HG03196 (cell line): ENCODE measurements around the gene LTBP1.
"Not testable (repeated sequence)": the region's sequence is repeated elsewhere in the genome, so short reads cannot be mapped to it uniquely, and the experiment has no call there.

ENCODE experiments used
- ATAC-seq: cut with Tn5 transposase; IDR thresholded peaks from one replicate; pipeline ENCODE4 v1.9.1; 2021; ENCODE audit not compliant: unreplicated experiment

Gene LTBP1

DNA sequence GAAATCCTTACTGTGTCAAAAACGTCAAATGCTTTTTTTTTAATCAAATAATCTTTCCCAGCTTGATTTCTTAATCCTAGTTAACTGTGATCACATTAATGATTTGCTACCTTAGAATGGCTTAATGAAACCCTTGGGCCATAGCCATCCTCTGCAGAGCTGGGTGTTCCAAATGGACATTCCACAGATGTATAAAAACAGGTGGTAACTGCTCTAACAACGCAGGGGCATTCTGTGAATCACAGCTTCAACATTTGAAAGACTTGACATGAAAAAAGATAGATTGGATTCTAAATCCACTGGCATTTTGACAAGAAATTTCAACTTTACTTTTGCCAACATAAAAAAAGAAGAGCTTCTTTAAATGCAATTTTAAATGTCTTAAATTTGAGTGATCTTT lies 459.9 kb downstream of the LTBP1 start:
- ATAC-seq: no peak

DNA sequence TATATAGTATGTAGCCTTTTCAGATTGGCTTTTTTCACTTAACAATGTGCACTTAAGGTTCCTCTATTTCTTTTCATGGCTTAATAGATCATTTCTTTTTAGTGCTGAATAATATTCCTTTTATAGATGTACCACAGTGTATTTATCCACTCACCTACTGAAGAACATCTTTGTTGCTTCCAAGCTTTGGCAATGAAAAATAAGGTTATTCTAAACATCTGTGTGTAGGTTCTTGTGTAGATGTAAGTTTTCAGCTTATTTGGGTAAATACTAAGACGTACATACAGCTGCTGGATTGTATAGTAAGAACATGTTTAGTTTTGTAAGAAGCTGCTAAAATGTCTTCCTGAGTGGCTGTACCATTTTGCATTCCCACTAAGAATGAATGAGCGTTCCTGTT lies 461.4 kb downstream of the LTBP1 start:
- no peak for ATAC-seq

DNA sequence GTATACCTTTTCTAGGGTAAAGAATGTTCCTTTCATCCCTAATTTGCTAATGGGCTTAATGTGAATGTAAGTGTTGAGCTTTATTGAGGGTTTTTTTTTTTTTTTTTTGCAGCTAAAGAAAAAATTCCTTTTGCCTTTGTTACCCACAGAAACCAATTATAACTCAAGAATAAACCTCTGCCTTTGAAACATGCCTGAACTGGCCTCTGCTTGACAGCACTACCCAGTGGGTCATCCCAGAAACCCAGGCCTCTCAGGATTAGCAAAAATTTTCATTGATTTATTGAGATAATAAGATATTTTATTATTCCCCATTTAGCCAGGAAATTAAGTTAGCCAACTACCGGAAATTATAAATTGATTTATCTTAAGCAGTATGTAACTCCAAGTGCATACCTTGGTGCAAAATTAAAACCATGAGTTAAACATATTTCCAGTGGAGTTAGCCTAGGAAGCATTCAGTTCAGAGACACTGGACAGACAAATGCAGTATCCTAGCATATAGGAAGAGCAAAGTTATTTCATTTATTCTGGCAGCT lies 462.7 kb downstream of the LTBP1 start:
- ATAC-seq: no peak

DNA sequence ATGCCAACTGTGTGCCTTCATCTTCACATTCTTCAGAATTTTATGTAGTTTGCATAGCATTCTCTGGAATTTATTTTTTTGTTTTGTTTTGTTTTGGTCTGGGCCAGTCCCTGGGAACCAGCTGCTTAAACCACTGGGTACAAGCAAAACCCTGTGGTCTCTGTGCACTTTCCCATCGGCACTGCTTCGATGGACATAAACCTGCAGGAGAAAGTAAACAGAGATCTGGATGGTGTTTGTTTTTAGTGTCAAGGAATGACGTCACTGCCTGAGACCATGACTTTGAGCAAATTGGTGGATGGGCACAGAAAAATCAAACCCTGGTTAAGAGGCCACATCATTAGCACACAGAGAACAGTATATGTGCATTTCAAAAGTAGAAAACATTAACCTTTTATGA lies 465.0 kb downstream of the LTBP1 start:
- no peak for ATAC-seq

DNA sequence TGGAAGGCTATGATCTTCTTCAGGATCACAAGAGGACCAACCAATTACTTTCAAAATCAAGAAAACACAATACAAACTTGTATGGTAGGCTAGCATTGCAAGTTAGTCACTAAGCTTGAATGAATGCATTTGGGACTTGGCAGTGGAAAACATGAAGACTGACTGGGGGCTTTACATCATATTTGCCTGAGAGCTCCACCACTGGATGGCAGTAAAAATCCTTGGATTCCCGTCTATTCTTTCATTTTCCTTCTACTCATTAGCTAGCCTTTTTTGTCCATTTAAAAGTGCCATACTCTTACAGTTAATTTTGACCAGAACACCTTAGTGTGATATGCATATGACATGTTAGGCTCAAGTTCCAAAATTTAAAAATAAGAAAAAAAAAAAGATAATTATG lies 466.2 kb downstream of the LTBP1 start:
- no peak for ATAC-seq

DNA sequence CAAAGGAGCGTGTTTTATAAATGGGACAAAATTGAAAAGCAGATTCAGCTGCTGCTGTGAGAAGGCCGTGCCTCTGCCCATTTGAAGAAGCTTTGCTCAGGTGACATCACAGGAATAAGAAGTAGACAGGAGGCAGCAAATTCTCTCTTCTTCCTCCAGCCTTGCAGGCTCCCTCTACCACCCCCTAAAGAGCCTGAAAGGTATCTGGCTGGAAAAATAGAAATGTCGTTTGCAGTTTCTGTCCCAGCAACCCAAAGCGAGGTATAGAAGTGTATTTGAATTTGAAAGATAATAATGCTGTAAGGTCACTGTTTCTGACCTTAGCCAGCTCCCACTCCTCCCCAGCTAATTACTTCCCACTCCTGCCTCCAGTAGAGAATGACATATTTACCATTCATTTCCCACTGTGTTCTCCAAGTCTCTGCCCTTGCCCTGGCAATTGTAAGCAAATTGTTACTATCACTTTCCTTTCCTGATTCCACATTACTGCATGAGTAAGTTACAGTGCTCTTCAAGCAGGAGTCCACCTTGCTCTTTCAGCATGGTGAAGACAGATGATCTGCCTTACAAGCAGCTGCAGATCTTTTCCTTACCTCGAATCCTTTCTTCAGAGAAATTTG lies 472.9 kb downstream of the LTBP1 start:
- ATAC-seq: no peak

DNA sequence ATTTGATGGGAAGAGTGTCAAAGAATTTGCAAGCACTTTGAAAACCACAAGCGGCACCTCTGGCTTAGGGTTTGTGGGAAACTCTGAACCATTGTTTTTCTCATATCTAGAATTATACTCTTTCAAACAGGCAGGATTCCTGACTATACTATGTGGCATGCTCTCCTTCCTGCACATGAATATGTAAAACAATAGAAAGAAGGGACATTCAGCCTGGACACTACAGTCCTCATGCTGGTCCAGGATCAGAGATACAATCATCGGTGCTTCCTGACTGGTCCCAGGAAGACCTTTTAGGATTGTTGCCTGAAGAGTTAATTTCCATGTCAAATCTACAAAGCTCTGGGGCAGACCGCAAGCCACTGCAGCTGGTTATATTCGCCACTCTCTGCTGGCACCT lies 474.0 kb downstream of the LTBP1 start:
- ATAC-seq: no peak

DNA sequence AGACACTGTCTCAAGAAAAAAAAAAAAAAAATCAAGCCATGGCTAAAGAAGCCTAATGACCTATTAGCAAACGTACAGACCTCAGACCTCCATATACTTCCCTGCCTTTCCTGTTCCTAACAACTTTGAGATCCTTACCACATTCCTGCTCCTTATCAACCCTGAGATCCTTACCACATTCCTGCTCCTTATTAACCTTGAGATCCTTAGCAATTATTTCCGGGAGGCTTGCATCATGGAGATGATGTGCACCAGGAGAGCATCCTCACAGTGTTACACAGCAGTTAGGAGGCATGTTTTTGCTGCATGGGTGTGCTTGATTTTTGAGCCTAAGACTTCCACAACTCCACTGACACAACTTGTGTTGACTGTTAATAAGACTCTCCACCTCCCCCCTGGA lies 475.1 kb downstream of the LTBP1 start:
- ATAC-seq: no peak

DNA sequence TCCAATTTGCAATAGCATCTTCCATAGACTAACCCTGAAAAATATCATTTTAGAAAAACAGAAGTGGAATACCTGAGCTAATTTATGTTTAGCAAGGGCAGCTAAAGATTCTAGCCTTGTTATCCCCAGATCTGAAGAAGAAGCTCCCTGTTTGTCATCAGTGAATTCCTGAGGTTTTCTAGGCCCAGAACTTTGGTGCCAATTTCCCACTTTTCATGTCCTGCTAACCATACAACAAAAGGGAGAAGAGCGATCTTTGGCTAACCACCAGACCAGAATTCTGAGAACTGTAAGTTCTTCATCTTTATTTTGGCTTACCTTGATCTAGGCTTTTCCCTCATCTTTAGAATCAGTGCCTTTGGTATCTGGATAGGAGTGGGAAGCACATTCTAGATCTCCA lies 478.4 kb downstream of the LTBP1 start:
- no peak for ATAC-seq

DNA sequence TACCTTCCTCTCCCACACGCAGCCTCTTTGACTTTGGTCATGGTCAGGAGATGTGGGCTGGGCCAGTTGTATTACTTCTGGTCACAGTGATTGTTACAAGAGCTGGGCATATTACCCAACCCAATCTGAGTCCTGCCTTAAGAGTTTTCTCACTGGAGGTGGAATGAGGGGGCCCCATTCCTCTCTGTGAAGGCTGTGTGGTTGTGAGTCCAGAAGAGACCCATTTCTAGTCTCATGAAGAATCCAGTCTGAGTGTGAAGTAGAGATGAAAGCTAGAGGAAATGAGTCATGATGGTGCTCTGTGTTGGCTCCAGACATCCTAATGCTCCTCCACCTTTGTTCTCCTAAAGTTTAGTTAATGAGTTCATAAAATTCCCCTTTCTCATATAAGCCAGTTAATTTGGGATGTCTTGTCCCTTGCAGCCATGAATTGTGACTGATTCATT lies 478.9 kb downstream of the LTBP1 start:
- ATAC-seq: no peak

DNA sequence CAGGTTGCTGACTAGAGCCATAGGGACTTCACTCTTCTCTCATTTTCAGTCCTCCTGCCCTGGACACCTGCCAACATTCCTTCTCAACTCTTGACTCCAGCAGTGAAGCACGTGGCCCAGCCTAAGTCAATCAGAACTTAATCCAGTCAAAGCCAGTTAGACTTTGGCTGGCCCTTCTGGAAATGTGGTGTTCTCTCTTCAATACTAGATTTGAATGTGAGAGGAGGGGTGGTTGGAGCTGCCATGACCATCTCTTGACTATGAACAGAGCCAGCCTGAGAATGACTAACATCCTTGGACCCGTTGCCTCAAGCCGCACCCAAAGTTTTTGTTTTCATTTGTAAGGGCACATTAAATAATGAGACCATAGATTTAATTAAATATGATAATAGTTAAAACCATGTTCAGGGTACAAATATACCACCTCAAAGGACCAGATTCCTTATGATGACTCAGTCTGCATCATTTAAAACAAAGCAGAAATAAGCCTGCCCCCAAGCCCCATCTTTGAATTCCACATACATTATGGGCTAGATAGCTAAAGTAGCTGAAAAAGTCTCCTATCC lies 480.0 kb downstream of the LTBP1 start:
- ATAC-seq: no peak

DNA sequence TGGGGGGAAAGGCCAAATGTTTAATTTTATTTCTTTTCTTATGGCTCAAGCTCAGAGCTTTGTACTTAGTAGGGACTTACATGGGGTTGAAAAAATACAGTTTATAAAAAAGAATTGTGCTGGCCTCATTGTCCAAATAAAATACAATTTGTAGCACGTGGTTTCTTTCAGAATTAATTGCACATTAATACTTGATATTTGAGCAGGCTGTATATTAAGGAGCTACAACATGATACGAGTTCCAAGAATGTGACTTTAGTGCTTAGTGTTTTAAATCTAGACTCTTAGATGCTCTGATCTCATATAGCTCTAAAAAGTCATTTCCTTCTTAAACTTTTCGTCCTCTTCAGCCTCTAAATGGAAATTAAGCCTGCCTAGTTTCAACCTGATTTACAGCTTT lies 483.3 kb downstream of the LTBP1 start:
- no peak for ATAC-seq

DNA sequence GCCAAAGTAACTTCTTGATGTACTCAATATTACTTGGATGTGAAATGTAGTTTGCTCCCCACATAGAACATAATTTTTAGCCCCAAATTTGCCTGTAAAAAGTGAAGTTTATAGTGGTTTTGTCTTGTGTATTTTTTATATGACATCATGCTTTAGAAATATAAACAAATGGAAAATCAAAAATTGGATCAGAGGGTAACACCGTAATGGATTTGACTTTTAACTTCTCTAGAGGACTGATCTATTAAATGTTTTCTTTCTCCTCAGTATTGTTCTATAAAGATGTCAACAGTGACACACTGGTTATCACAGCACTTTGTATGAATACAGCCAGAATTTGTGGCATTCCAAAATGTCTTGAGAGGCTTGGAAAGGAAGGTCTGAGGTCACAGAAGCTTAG lies 484.1 kb downstream of the LTBP1 start:
- no peak for ATAC-seq

DNA sequence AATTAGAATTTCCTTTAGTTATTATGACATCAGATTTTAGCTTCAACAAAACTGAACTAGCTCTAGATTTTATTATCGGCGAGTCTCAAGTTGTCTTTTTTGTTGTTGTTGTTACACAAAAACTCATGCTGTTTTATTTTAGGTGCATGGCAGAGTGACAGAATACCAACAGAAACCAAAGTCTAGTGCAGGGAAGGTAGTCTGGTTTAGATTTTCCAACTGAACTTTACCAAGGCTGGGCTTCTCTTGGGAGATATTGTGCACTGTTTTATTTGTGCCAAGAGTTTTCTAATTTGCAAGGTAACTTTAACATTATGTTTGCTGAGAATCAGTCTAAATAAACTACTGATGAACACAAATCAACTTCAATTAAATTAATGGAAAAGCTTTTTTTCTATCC lies 486.1 kb downstream of the LTBP1 start:
- ATAC-seq: no peak

DNA sequence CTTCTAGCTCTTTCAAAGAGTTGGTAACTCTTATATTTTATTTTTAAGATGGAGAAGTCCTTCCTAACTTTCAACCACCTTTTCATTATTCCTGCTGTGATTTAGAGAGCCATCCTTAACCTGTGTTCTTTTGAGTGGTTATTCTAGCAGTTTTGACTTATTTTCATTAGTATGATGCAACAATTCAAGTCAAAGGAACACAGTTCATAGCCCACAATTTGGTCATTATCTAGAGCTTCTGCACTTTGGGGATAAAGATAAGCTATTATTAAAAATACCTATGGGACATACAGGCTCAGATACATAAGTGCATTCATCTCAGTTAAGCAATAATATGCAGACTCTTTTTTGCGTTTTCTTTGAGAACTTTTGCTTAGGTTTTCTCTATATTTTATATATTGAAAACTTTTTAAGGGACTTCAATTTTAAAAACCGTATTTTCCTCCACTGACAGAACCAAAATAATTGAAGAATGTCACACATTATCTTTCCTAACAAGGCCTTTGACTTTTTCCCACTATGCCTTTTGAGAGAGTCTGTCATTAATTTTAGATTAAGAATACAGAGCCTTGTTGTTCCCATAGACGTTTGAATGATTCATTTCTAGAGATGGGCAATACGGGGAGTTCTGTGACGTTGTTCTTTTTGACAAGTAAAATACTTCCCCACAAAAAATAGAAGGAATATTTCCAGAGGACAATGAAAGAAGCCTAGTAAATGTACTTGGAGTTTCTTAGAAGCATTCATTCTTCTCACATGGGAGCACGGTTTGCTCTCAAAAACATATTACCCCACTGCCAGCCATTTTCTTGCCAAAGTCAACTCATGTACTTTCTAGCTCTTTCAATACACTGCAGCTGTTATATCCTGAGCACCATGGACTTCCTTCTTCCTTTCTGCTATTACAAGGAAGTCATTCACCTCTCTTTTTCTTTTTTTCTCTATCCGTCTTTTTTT lies 486.8 kb downstream of the LTBP1 start:
- no peak for ATAC-seq

DNA sequence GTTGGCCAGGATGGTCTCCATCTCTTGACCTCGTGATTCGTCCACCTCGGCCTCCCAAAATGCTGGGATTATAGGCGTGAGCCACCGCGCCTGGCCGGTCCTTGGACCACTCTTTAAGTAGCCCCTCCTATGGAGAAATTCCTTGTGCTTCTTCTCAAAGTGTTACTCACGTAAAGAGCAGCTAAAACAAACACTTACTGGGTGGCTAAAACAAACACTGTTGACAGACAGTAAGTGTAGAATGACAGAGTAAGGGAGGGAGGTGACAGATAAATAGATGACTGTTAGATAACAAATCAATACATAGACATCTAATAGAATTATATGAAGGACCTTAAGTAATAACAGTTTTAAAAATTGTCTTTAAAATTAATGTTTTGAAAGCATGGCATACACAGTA lies 488.8 kb downstream of the LTBP1 start:
- no peak for ATAC-seq

DNA sequence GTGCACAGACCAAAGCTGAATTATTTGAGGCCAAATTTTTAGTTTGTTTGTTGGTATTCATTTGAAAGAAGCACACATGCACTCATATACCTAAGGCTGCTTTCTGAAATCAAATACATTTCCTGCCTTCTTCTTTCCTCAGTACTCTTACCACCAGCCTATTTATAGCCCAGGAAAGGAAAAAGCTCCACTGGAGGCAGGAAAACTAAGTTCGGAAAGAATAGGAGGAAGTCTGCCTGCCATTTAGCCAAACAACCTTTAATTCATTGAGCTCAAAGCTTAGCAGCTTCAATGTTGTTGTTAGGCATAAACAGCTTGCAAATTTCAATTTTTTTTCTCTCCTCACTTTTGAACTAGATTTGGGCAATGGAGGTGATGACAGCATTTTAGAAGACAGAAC lies 489.3 kb downstream of the LTBP1 start:
- ATAC-seq: no peak

DNA sequence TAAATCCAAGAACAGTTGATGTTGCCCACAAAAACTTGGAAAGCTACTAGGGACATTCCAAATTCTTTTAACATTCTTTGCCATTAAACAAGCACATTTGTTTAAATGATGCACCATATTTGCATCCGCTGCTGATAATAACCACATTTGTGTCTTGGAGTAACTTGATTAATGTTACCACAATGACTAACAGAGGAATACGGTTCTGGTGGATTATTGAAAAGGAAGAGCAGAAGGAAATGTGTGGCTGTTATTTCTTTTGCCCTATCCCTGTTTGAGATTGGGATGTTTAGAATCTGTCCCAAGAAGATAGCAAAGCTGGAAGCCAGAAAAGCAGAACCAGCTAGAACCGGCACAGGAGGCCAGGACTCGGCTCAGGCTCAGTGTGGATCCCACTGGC lies 490.5 kb downstream of the LTBP1 start:
- no peak for ATAC-seq

DNA sequence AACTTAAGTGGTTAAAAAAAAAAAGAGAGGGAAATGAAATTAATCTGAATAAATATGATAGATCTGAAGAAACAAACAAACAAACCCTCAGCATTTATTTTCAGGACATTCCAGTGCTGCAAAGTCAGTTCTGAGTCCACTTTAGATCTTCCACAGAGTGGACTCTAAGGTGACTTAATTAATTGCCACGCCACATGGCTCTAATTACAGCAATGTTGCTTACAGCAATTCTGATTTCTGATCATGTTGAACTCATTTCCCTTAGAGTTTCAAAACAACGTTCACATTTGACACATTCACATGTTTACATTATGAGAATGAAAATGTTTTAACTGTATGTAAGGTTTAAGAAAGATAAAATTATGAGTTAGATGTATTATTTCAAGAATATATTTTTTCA lies 491.1 kb downstream of the LTBP1 start:
- no peak for ATAC-seq

DNA sequence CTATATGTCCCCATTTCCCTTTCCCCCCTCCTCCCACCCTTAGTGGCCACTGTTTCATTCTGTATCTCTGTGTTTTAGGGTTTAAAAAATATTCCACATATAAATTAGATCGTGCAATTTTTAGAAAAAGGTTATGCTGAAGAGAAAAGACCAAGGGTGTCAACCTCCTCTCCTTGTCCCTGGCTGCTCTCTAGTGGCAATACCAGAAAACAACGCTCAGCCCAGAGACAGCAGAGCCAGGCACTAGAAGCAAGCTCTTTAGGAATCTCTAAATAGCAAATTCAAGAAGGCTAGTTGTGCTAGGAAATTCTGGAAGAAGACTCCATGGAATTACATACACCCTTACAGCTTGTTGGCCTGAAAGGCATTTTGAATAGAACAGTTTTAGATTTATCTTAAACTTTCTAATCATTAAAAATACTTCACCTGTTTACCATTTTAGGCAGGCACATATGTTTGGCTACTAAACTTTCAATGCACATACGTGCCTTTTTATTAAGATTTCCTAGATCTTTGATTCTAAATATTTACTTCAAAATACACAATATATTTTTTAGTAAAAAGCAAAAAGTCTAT lies 494.6 kb downstream of the LTBP1 start:
- no peak for ATAC-seq

DNA sequence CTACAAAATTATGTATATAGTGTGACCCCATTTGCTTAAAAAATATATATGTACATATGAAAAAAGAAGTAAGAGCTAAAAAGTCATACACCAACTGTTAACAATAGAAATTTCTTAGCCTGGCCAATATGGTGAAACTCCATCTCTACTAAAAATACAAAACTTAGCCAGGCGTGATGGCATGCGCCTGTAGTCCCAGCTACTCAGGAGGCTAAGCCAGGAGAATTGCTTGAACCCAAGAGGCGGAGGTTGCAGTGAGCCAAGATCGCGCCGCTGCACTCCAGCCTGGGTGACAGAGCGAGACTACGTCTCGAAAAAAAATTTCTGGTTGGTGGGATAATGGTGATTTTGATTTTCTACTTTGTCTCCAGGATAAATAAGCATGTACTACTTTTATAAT lies 495.3 kb downstream of the LTBP1 start:
- ATAC-seq: not testable (repeated sequence)
